Measurements from ENCODE around the gene ACP2.

The ACP2 gene

DNA sequence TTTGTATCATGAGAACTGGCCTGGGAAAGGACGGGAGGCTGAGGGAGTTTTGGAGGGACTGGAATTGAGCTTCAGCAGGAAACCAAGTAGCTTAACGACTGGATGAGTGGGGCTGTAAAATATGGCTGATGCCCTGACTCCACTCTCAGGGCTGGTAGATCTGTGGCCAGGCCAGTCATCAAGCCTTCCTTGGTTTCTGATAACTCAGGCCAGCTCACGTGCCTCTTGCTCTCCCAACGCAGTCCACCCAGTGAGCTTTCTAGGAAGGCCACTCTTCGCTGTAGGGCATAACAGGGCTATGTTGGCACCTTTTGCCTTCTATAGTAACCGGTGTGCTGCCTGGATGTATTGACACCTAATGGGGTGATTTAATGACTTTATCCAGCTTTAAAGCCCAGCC is 15.5 kb upstream of the ACP2 start:
- H3K23ac ChIP-seq (ENCODE audit: low read length in 2 of 2), result peak overlapping the region in 1 of 2 experiments; percentile 5

DNA sequence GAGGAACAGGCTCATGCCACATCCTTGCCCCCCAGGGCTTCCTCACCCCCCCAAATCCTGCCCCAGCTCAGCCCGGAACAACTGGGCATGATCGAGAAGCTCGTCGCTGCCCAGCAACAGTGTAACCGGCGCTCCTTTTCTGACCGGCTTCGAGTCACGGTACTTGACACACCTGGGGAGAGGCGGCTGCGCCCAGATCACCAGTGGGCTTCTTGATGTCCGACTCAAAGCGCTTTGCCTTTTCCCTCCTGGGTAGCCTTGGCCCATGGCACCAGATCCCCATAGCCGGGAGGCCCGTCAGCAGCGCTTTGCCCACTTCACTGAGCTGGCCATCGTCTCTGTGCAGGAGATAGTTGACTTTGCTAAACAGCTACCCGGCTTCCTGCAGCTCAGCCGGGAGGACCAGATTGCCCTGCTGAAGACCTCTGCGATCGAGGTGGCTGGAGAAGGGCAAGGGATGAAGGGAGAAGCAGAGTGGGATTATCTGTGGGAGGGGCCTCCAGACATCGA is 12.7 kb upstream of the ACP2 start:
- Histone ChIP-seq H2BK15ac (ENCODE audit: low read depth, poor library complexity, severe bottlenecking) (no peak overlapping the region), H3K79me1 (replicated peaks; ENCODE audit: low read length, poor library complexity, severe bottlenecking) (peaks cover 3% of the 10 kb centered on the region), H3K9me3 (ENCODE audit: control insufficient read depth, low read length) (no peaks in the 10 kb centered on the region), H2AFZ (ENCODE audit: low read depth, low read length) (no peak overlapping the region), H3K18ac (ENCODE audit: low read depth in 1 of 2, low read length in 2 of 2) (no peak overlapping the region), H4K8ac (ENCODE audit: low read length) (peak overlapping the region; percentile 69), H4K91ac (ENCODE audit: low read length) (peak overlapping the region; percentile 78), H3K4me1 (ENCODE audit: control insufficient read depth, insufficient read depth, low read depth, low read length) (peaks cover 26% of the 10 kb centered on the region), H2AK5ac (ENCODE audit: low read length, severe bottlenecking) (no peak overlapping the region), H3K14ac (ENCODE audit: low read length in 2 of 2) (no peak overlapping the region), H2BK5ac (ENCODE audit: low read depth, low read length, poor library complexity, severe bottlenecking) (no peak overlapping the region), H2BK12ac (ENCODE audit: low read length in 2 of 2) (peak overlapping the region; percentile 23 to 32), H3K27me3 (ENCODE audit: control insufficient read depth in 1 of 2, insufficient read depth in 1 of 2, low read length in 2 of 2) (no peaks in the 10 kb centered on the region), H3K36me3 (ENCODE audit: control insufficient read depth in 1 of 2, insufficient read depth in 2 of 2, low read depth in 1 of 2, low read length in 2 of 2) (peaks cover 0 to 10% of the 10 kb centered on the region in 2 experiments), H2BK120ac (ENCODE audit: low read depth, low read length) (peak overlapping the region; percentile 71), H3K9ac (ENCODE audit: low read length) (no peak overlapping the region), H3K4me2 (ENCODE audit: low read length, poor library complexity, severe bottlenecking) (no peak overlapping the region), H3K27ac (ENCODE audit: low read length, poor library complexity, severe bottlenecking) (no peak overlapping the region), H3K23ac (ENCODE audit: low read length in 2 of 2) (no peak overlapping the region), H3K4ac (ENCODE audit: low read depth in 1 of 2, low read length in 2 of 2) (no peak overlapping the region), H3K4me3 (ENCODE audit: insufficient read depth in 1 of 2, low read depth in 1 of 2, low read length in 2 of 2) (peak overlapping the region in 1 of 2 experiments; percentile 6)
- 95% methylated on average over 22 of the region's 22 CpGs for WGBS
- DNase-seq, result no peak

More for the DNA sequence above, 15.5 kb upstream of the ACP2 start:
- Histone ChIP-seq H3K4me2 (ENCODE audit: low read length, poor library complexity, severe bottlenecking) (no peak overlapping the region), H4K91ac (ENCODE audit: low read length) (peak overlapping the region; percentile 84), H3K4me3 (ENCODE audit: insufficient read depth in 1 of 2, low read depth in 1 of 2, low read length in 2 of 2) (no peak overlapping the region), H3K4me1 (ENCODE audit: control insufficient read depth, insufficient read depth, low read depth, low read length) (peaks cover 24% of the 10 kb centered on the region), H3K27me3 (ENCODE audit: control insufficient read depth in 1 of 2, insufficient read depth in 1 of 2, low read length in 2 of 2) (no peaks in the 10 kb centered on the region), H4K8ac (ENCODE audit: low read length) (peak overlapping the region; percentile 48), H2BK15ac (ENCODE audit: low read depth, poor library complexity, severe bottlenecking) (peak overlapping the region; percentile 90), H2AFZ (ENCODE audit: low read depth, low read length) (no peak overlapping the region), H3K36me3 (ENCODE audit: control insufficient read depth in 1 of 2, insufficient read depth in 2 of 2, low read depth in 1 of 2, low read length in 2 of 2) (peaks cover 0 to 10% of the 10 kb centered on the region in 2 experiments), H2AK5ac (ENCODE audit: low read length, severe bottlenecking) (peak overlapping the region; percentile 10), H3K9ac (ENCODE audit: low read length) (no peak overlapping the region), H2BK12ac (ENCODE audit: low read length in 2 of 2) (peak overlapping the region; percentile 33 to 94), H3K27ac (ENCODE audit: low read length, poor library complexity, severe bottlenecking) (no peak overlapping the region), H2BK5ac (ENCODE audit: low read depth, low read length, poor library complexity, severe bottlenecking) (no peak overlapping the region), H3K14ac (ENCODE audit: low read length in 2 of 2) (no peak overlapping the region), H3K9me3 (ENCODE audit: control insufficient read depth, low read length) (no peaks in the 10 kb centered on the region), H3K18ac (ENCODE audit: low read depth in 1 of 2, low read length in 2 of 2) (peak overlapping the region in 1 of 2 experiments; percentile 76), H3K79me1 (replicated peaks; ENCODE audit: low read length, poor library complexity, severe bottlenecking) (no peaks in the 10 kb centered on the region), H3K4ac (ENCODE audit: low read depth in 1 of 2, low read length in 2 of 2) (peak overlapping the region in 1 of 2 experiments; percentile 9), H2BK120ac (ENCODE audit: low read depth, low read length) (peak overlapping the region; percentile 8)
- no peak for DNase-seq
- 74% methylated on average over 5 of the region's 6 CpGs for WGBS

GRCh38 chr11:47260366-47260765 is 11.8 kb upstream of the ACP2 start:
- Histone ChIP-seq H3K9me3 (ENCODE audit: control insufficient read depth, low read length) (no peaks in the 10 kb centered on the region), H2AFZ (ENCODE audit: low read depth, low read length) (no peak overlapping the region), H3K14ac (ENCODE audit: low read length in 2 of 2) (no peak overlapping the region), H4K8ac (ENCODE audit: low read length) (no peak overlapping the region), H4K91ac (ENCODE audit: low read length) (peak overlapping the region; percentile 91), H3K36me3 (ENCODE audit: control insufficient read depth in 1 of 2, insufficient read depth in 2 of 2, low read depth in 1 of 2, low read length in 2 of 2) (peaks cover 0 to 10% of the 10 kb centered on the region in 2 experiments), H3K4me1 (ENCODE audit: control insufficient read depth, insufficient read depth, low read depth, low read length) (peaks cover 23% of the 10 kb centered on the region), H3K27ac (ENCODE audit: low read length, poor library complexity, severe bottlenecking) (no peak overlapping the region), H3K9ac (ENCODE audit: low read length) (no peak overlapping the region), H3K27me3 (ENCODE audit: control insufficient read depth in 1 of 2, insufficient read depth in 1 of 2, low read length in 2 of 2) (no peaks in the 10 kb centered on the region), H2BK5ac (ENCODE audit: low read depth, low read length, poor library complexity, severe bottlenecking) (no peak overlapping the region), H2BK15ac (ENCODE audit: low read depth, poor library complexity, severe bottlenecking) (no peak overlapping the region), H3K18ac (ENCODE audit: low read depth in 1 of 2, low read length in 2 of 2) (no peak overlapping the region), H3K4me2 (ENCODE audit: low read length, poor library complexity, severe bottlenecking) (no peak overlapping the region), H3K79me1 (replicated peaks; ENCODE audit: low read length, poor library complexity, severe bottlenecking) (peaks cover 3% of the 10 kb centered on the region), H3K4ac (ENCODE audit: low read depth in 1 of 2, low read length in 2 of 2) (no peak overlapping the region), H3K23ac (ENCODE audit: low read length in 2 of 2) (peak overlapping the region in 1 of 2 experiments; percentile 42), H3K4me3 (ENCODE audit: insufficient read depth in 1 of 2, low read depth in 1 of 2, low read length in 2 of 2) (no peak overlapping the region), H2AK5ac (ENCODE audit: low read length, severe bottlenecking) (no peak overlapping the region), H2BK120ac (ENCODE audit: low read depth, low read length) (no peak overlapping the region), H2BK12ac (ENCODE audit: low read length in 2 of 2) (peak overlapping the region in 1 of 2 experiments; percentile 87)
- DNase-seq, result no peak
- 96% methylated on average over 19 of the region's 19 CpGs for WGBS

- Histone ChIP-seq H3K14ac (ENCODE audit: low read length in 2 of 2) (peak overlapping the region in 1 of 2 experiments; percentile 53), H2BK15ac (ENCODE audit: low read depth, poor library complexity, severe bottlenecking) (peak overlapping the region; percentile 93), H3K9ac (ENCODE audit: low read length) (peak overlapping the region; percentile 78), H3K4me1 (ENCODE audit: control insufficient read depth, insufficient read depth, low read depth, low read length) (peaks cover 28% of the 10 kb centered on the region), H3K4me2 (ENCODE audit: low read length, poor library complexity, severe bottlenecking) (peak overlapping the region; percentile 48), H3K4ac (ENCODE audit: low read depth in 1 of 2, low read length in 2 of 2) (peak overlapping the region; percentile 21 to 73), H3K18ac (ENCODE audit: low read depth in 1 of 2, low read length in 2 of 2) (peak overlapping the region; percentile 77 to 86), H2BK120ac (ENCODE audit: low read depth, low read length) (peak overlapping the region; percentile 71), H3K4me3 (ENCODE audit: insufficient read depth in 1 of 2, low read depth in 1 of 2, low read length in 2 of 2) (no peak overlapping the region), H2AK5ac (ENCODE audit: low read length, severe bottlenecking) (peak overlapping the region; percentile 35), H3K79me1 (replicated peaks; ENCODE audit: low read length, poor library complexity, severe bottlenecking) (peaks cover 3% of the 10 kb centered on the region), H2AFZ (ENCODE audit: low read depth, low read length) (no peak overlapping the region), H3K23ac (ENCODE audit: low read length in 2 of 2) (no peak overlapping the region), H4K8ac (ENCODE audit: low read length) (peak overlapping the region; percentile 95), H2BK12ac (ENCODE audit: low read length in 2 of 2) (peak overlapping the region; percentile 81 to 89), H4K91ac (ENCODE audit: low read length) (peak overlapping the region; percentile 92), H3K27ac (ENCODE audit: low read length, poor library complexity, severe bottlenecking) (peak overlapping the region; percentile 39), H2BK5ac (ENCODE audit: low read depth, low read length, poor library complexity, severe bottlenecking) (no peak overlapping the region), H3K36me3 (ENCODE audit: control insufficient read depth in 1 of 2, insufficient read depth in 2 of 2, low read depth in 1 of 2, low read length in 2 of 2) (peaks cover 0 to 10% of the 10 kb centered on the region in 2 experiments), H3K9me3 (ENCODE audit: control insufficient read depth, low read length) (no peaks in the 10 kb centered on the region), H3K27me3 (ENCODE audit: control insufficient read depth in 1 of 2, insufficient read depth in 1 of 2, low read length in 2 of 2) (no peaks in the 10 kb centered on the region)
- peak; percentile 65 for DNase-seq
- WGBS, result 30% methylated on average over 10 of the region's 10 CpGs
These were observed 10.8 kb upstream of the ACP2 start for GRCh38 chr11:47259232-47259977.
